OCI-LY3 (cell line): ENCODE data around the gene KIF5C.

ENCODE experiments used
- H2AFZ ChIP-seq: fragments of 200-600, 300-600 bp; shearing (Covaris generic); 2 replicates; pipeline ENCODE4 v1.6.0; 2014; ENCODE audit warnings: antibody characterized with exemption, low read depth, low read length
- H3K27ac ChIP-seq: fragments of 200-600, 300-600 bp; sonication (generic); 2 replicates; pipeline ENCODE4 v1.5.1; 2014; ENCODE audit warnings: mild to moderate bottlenecking, low read length, moderate library complexity, mixed read lengths
- H3K27me3 ChIP-seq: fragments of 200-600, 300-600 bp; sonication (generic); 2 replicates; pipeline ENCODE4 v1.6.1; 2014; ENCODE audit warnings: low read depth, low read length, mixed read lengths
- H3K36me3 ChIP-seq: fragments of 200-600, 300-600 bp; sonication (generic); replicated peaks from 2 replicates; pipeline ENCODE3; 2014; ENCODE audit warnings: low read depth, low read length, mixed read lengths
- H3K4me1 ChIP-seq: fragments of 300-600, 200-600 bp; sonication (generic); 2 replicates; pipeline ENCODE4 v1.6.1; 2014; ENCODE audit warnings: low read length, mixed read lengths
- H3K4me2 ChIP-seq: fragments of 200-600, 300-600 bp; sonication (generic); 2 replicates; pipeline ENCODE4 v1.6.1; 2014; ENCODE audit warnings: low read length, mixed read lengths
- H3K4me3 ChIP-seq: fragments of 300-600, 200-600 bp; sonication (generic); 2 replicates; pipeline ENCODE4 v1.5.1; 2014; ENCODE audit warnings: antibody characterized with exemption, mild to moderate bottlenecking, low read length, moderate library complexity
- H3K79me2 ChIP-seq: fragments of 300-600, 200-600 bp; shearing (Covaris generic); 2 replicates; pipeline ENCODE4 v1.6.1; 2014; ENCODE audit warnings: mild to moderate bottlenecking, low read length, mixed read lengths
- H3K9ac ChIP-seq: fragments of 300-600, 200-600 bp; shearing (Covaris generic); 2 replicates; pipeline ENCODE4 v1.6.0; 2014; ENCODE audit warnings: mild to moderate bottlenecking, low read length, moderate library complexity
- H3K9me3 ChIP-seq: fragments of 200-600, 300-600 bp; shearing (Covaris generic); 2 replicates; pipeline ENCODE4 v1.6.1; 2014; ENCODE audit warnings: low read length, mixed read lengths; ENCODE audit not compliant: insufficient read depth
- H4K20me1 ChIP-seq: fragments of 200-600, 300-600 bp; sonication (generic); 2 replicates; pipeline ENCODE4 v1.6.1; 2016; ENCODE audit warnings: low read length, mixed read lengths; ENCODE audit not compliant: insufficient read depth
- CTCF ChIP-seq: fragments of 200-600, 300-600 bp; sonication (generic); IDR thresholded peaks from 2 replicates; pipeline ENCODE4 v1.5.1; 2014; ENCODE audit warnings: antibody characterized with exemption, low read length, low read depth
- EZH2phosphoT487 ChIP-seq: fragments of 200-600 bp; shearing (Covaris generic); IDR thresholded peaks from 2 replicates; pipeline ENCODE4 v1.6.1; 2018; ENCODE audit warnings: antibody characterized with exemption, mixed run types, low read depth

Gene KIF5C

GRCh38 chr2:148888986-148889385 lies 14.0 kb downstream of the KIF5C start:
- no peaks in the 10 kb centered on the region for H4K20me1 ChIP-seq
- no peaks in the 10 kb centered on the region for H3K79me2 ChIP-seq
- H3K4me2 ChIP-seq, result peak overlapping the region; percentile 94
- peak overlapping the region; percentile 92 for H3K4me3 ChIP-seq
- peaks cover 21% of the 10 kb centered on the region for H3K27me3 ChIP-seq
- H3K36me3 ChIP-seq, result no peaks in the 10 kb centered on the region
- H3K4me1 ChIP-seq, result peaks cover 5% of the 10 kb centered on the region; the same call in 1 of the 2 replicates
- H3K9me3 ChIP-seq, result peaks cover 6% of the 10 kb centered on the region; the same call in 1 of the 2 replicates
- no peak for TF ChIP-seq CTCF
- no peak for TF ChIP-seq EZH2phosphoT487
- H2AFZ ChIP-seq, result no peak overlapping the region
- no peak overlapping the region for H3K27ac ChIP-seq
- no peak overlapping the region for H3K9ac ChIP-seq

GRCh38 chr2:148893906-148894305 lies 18.9 kb downstream of the KIF5C start:
- Histone ChIP-seq H3K79me2 (no peaks in the 10 kb centered on the region), H3K4me2 (no peak overlapping the region), H4K20me1 (no peaks in the 10 kb centered on the region), H3K9me3 (peaks cover 6% of the 10 kb centered on the region; the same call in 1 of the 2 replicates), H3K4me1 (no peaks in the 10 kb centered on the region), H3K9ac (no peak overlapping the region), H2AFZ (no peak overlapping the region), H3K27me3 (peaks cover 13% of the 10 kb centered on the region), H3K4me3 (no peak overlapping the region), H3K36me3 (no peaks in the 10 kb centered on the region), H3K27ac (no peak overlapping the region)
- TF ChIP-seq EZH2phosphoT487 (no peak), CTCF (no peak)

- H3K36me3 ChIP-seq, result no peaks in the 10 kb centered on the region
- no peak overlapping the region for H3K9ac ChIP-seq
- no peaks in the 10 kb centered on the region for H3K79me2 ChIP-seq
- H3K27me3 ChIP-seq, result peaks cover 6% of the 10 kb centered on the region; the same call in 1 of the 2 replicates
- H3K4me2 ChIP-seq, result no peak overlapping the region
- no peaks in the 10 kb centered on the region for H3K4me1 ChIP-seq
- no peak overlapping the region for H2AFZ ChIP-seq
- no peak overlapping the region for H3K4me3 ChIP-seq
- TF ChIP-seq CTCF (no peak), EZH2phosphoT487 (no peak)
- H4K20me1 ChIP-seq, result no peaks in the 10 kb centered on the region
- no peak overlapping the region for H3K27ac ChIP-seq
- H3K9me3 ChIP-seq, result peaks cover 6% of the 10 kb centered on the region; the same call in 1 of the 2 replicates
Measured at GRCh38 chr2:148896136-148896535, 21.1 kb downstream of the KIF5C start.

GRCh38 chr2:148899638-148900318 lies 24.8 kb downstream of the KIF5C start:
- Histone ChIP-seq H3K4me1 (no peaks in the 10 kb centered on the region), H3K79me2 (no peaks in the 10 kb centered on the region), H3K4me2 (no peak overlapping the region), H3K9me3 (no peaks in the 10 kb centered on the region), H3K4me3 (no peak overlapping the region), H3K27me3 (no peaks in the 10 kb centered on the region), H3K9ac (no peak overlapping the region), H2AFZ (no peak overlapping the region), H3K36me3 (no peaks in the 10 kb centered on the region), H3K27ac (no peak overlapping the region), H4K20me1 (no peaks in the 10 kb centered on the region)
- no peak for TF ChIP-seq CTCF
- TF ChIP-seq EZH2phosphoT487, result no peak
